IPS-NIHi7 (cell line): ENCODE data around the gene TMEM108.
"Not testable (repeated sequence)": the region's sequence is repeated elsewhere in the genome, so short reads cannot be mapped to it uniquely, and the experiment has no call there.

ENCODE experiments used
- DNase-seq: peaks from one replicate; pipeline ENCODE4 v3.0.0; 2012; ENCODE audit warnings: mixed read lengths; ENCODE audit errors: extremely low spot score

TMEM108 gene

DNA sequence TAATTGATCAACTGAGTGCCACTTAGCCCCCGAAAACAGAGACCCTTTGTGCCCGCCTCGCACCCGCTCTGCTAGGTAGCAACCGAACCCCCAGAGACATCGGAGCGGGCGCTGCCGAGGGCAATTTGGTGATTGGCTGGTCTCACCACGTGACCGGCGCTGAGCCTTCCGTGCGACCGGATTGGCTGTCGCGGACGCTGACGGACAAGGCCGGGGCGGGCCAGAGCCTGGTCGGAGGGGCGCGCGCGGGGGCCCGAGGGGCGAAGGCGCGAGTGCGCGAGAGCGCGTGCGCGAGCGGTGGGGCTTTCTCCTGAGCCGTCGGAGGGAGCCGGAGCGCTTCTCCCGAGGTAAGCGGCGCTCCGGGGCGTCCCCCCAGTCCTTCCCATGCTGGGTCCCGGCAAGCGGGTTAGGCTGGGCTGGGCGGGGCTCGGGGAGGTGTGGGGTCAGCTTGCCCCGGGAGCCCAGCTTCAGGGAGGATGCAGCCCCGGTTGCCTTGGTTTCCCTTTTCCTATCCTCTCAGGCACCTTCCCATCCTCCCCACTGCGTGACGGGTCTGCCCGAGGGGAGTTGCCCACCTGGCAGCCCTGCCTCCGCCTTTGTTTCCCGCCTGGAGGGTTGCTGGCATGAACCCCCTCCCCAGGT lies at the start of gene TMEM108:
TSS of gene TMEM108 (plus strand) at position 303 of the 642 bp plus-strand sequence.
- DNase-seq = peak; percentile 97

DNA sequence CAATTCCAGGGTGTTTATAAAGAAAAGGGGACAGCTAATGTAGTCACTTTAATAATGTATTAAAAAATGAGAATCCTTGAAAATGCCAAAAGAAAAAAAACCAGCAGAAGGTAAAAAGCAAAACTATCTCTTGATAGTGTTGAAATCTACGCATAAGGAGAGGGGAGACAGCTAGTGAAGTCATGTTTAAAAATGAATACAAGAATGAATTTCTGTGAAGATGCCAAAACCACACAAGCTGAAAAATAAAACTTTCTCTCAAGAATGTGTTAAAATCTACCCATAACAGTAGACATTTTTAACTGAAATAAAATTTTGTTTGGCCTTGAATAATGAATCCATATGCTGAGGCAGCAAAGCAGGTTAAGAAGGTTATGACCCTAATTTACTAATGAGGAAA lies 42.2 kb upstream of the TMEM108 start:
- DNase-seq = no peak

DNA sequence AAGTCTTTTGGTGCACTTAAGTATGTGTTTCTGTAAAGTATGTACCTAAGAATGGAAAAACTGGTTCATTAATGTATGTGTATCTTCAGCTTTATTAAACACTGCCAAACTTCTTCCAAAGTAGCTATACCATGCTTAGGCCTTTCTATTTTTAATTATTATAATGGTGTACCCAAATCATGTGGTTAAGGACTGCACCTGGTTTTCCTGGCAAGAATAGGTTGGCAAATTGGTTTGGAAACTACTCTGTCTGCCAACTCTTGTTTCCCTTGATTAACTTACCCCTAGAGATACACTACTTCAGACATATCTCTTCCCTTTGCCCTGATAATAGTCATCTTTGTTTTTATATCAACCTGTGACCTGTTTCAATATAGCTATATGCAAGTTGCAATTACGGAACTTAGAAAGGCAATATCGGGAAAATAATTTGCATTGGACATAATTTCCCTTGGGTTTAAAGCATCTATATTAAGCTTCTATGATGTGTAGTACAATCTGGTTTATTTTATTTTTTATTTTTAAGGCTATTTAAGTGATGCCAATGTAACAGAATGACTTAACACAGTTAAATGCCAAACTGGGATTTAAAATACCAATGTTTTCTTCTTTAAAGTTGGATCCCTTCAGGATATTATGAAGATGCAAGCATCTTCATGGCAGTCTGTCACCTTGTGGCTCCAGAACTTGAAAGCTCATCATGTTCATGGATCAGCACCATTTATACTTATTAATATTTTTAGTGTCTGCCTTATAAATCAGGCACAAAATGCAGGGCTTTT lies 40.6 kb upstream of the TMEM108 start:
- DNase-seq = no peak

DNA sequence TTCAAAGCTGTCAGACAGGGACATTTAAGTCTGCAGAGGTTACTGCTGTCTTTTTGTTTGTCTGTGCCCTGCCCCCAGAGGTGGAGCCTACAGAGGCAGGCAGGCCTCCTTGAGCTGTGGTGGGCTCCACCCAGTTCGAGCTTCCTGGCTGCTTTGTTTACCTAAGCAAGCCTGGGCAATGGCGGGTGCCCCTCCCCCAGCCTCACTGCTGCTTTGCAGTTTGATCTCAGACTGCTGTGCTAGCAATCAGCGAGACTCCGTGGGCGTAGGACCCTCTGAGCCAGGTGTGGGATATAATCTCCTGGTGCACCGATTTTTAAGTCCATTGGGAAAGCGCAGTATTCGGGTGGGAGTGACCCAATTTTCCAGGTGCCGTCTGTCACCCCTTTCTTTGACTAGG lies 33.2 kb upstream of the TMEM108 start:
- not testable (repeated sequence) for DNase-seq

DNA sequence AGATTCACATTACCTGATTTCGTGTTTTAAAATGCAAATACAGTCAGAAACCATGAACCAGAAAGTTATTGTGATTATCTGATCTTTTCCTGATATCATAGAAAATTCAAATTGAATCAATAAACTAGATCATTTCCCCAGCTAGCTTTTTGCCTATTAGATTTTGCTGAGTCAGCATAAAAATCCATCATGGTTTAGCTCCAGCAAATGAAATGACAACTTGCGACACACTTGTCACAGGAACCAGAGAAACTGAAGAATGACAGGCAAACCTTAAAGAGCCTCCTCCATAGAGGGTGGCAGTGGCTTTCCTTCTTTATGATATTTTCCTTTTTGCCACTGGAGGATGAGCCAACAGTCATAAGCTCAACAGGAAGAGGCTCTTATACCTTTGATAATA lies 30.6 kb upstream of the TMEM108 start:
- no peak for DNase-seq

DNA sequence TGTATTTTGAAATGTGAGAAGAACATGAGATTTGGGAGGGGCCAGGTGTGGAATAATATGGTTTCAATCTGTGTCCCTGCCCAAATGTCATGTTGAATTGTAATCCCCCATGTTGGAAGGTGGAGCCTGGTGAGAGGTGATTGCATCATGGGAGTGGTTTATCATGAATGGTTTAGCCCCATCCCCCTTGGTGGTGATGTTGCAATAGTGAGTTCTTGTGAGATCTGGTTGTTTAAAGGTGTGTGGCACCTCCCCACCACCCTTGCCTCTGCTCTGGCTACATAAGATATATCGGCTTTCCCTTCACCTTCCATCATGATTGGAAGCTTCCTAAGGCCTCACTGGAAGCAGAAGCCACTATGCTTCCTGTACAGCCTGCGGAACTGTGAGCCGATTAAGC lies 23.9 kb upstream of the TMEM108 start:
- no peak for DNase-seq

DNA sequence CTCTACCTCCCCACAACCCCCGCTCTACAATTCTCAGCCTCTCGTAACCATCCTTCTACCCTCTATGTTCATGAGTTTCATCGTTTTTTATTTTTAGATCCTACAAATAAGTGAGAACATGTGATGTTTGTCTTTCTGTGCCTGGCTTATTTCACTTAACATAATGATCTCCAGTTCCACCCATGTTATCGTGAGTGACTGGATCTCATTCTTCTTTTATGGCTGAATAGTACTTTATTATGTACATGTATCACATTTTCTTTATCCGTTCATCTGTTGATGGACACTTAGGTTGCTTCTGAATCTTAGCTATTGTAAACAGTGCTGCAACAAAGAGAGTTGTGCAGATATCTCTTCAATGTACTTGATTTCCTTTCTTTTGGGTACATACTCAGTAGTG lies 22.6 kb upstream of the TMEM108 start:
- not testable (repeated sequence) for DNase-seq

DNA sequence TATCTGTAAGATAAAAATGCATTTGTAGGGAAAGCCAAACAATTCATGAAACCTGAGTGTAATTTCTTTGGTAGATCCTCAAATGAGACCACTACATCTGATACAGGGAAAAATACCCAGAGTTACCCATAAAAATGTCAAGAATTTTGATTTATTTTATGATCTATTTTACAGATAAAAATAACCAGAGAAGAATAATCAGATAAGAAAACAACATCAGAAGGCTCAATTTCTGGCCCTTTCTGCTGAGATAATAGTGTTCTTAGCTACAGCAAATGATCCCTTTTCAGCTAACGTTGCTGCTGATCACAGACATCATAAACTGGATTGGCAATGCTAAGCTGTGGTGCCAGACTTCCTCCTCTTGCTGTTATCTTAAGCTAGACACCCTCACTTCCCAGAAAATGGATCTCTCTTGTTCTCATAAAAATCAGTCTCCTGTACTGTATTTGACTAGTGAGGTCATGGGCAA lies 21.3 kb upstream of the TMEM108 start:
- no peak for DNase-seq

DNA sequence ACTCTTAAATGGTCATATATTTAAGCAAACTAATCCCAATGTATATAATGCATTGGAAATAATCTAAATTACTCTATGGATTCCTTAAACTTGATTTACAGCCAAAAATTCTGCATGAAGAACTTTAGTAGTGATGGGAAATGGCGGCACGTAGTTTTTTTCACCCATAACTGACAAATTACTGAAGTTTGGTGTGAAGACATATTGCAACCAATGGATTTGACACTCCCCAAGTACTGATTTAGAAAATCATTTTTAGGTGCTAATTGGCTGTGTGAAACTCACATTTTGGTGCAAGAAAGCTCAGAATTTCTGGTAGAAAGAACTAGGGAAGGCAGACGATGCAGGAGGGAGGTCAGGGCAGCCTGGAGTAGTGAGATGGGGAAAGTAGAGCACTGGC lies 19.3 kb upstream of the TMEM108 start:
- DNase-seq = no peak

DNA sequence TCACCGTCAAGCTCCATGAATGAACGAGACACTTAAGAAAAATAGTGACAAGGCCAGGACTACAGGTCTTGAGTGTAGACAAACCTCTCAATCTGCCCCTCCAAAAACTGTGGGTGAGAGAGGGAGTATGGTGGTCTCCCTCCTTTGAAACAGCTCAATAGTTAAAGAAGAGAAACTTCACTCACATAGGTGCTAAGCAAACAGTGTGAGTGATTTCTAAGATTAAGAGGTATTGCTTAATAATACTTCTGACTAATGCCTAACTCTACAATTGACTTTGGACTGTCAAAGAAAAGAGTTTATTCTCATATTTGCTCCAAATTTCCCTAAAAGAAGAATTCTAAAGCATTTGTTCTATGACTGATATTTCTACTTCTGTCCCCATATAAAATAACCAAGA lies 17.0 kb upstream of the TMEM108 start:
- no peak for DNase-seq

DNA sequence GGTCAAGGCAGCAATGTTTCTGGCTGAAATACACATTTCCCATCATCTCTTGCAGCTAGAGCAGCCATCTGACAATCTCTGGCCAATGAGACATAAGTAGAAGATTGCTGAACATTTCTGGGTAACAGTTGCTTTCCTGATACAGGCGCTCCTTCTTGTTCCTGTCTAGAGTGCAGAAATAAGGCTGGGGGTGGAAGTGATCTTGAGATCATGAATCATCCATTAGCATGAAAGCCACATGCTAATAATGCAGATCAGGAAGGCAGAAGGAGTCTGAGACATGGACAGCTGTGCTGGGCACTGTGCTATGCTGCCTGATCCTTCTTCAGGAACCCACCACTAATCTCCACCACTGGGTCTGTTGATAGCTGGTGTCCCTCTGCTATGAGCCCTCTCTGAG lies 14.8 kb upstream of the TMEM108 start:
- DNase-seq = no peak

DNA sequence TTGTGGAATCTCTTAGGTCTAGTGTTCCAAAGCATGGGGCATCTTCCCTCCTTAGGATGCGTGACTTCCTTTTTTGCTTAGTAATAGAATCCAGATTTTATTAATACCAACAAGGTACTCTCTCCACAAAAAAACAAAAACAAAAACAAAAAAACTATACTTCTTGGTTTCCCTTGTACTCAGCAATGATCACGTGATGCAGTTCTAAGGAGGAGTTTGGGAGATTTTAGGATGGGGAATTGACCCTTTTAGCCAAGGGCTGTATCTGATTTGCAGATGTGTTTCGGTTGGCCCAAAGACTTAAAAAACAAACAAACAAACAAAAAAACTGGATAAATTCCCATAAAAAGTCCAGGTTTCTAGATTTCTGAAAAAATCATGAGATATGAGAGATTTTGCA lies 12.6 kb upstream of the TMEM108 start:
- no peak for DNase-seq

DNA sequence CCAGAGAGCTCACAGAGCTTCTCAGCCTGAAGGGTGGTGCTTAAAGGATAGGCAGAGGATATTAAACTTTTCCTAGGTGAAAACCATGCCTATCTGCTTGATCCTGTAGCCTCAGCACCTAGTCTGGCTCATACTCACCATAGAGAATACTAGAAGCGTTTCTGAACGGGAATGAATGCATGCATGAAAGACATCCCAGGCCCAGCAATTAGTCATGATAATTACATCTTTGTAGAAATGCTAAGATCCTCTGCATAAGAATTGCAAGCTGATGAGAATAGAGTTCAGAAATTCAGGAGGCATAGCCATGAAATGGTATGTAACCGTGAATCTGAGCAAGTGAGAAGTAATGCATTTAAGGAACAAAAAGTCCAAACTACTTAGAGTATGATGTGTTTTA lies 5.9 kb upstream of the TMEM108 start:
- DNase-seq = no peak

DNA sequence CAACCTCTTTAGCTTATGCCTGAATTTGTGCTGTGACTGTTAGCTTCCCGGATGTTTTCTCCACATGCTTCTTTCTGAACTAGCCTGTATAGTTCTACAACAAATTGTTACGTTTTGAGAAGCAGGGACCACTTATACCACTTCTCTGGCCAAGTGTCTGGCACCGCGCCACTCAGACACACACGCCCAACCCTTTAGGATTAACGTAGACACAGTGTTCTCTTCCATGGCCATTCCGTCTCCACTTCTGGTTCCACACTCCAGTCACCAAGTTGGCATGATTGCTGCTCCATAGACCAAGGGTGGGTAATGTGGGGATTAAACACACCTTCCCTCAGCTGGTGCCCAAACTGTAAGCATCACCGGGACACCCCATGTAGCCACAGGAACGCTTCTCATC lies 755 bp upstream of the TMEM108 start:
- no peak for DNase-seq

DNA sequence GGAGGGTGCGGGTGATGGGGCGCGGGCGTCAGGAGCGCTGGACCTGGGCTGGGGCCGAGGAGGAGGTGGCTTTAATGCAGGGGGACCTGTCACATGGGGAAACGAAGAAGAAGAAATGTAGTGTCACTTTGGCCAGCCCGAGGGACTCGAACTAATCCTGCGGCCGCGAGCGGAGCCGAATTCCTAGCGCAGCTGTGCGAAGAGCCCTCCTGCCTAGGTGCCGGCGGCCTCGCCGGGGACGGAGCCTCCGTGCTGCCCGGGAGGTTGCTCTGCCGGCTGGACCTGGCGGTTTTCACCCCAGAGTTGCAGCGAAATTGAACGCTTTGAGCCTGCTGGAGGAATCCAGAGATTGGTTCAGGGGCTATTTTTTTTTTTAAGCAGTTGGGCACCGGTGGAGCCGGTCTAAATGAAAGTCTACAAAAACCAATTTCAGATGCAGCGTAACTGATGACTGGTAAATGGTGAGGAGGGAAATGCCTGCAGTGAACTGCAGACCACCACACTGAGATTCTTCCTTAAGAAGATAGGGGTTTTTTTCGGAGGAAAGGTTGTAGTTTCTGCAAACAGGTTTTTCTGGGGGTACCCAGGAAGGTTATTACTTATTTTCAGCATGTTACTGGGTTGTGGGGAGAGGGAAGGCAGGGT lies 662 bp downstream of the TMEM108 start:
- DNase-seq = peak; percentile 61

DNA sequence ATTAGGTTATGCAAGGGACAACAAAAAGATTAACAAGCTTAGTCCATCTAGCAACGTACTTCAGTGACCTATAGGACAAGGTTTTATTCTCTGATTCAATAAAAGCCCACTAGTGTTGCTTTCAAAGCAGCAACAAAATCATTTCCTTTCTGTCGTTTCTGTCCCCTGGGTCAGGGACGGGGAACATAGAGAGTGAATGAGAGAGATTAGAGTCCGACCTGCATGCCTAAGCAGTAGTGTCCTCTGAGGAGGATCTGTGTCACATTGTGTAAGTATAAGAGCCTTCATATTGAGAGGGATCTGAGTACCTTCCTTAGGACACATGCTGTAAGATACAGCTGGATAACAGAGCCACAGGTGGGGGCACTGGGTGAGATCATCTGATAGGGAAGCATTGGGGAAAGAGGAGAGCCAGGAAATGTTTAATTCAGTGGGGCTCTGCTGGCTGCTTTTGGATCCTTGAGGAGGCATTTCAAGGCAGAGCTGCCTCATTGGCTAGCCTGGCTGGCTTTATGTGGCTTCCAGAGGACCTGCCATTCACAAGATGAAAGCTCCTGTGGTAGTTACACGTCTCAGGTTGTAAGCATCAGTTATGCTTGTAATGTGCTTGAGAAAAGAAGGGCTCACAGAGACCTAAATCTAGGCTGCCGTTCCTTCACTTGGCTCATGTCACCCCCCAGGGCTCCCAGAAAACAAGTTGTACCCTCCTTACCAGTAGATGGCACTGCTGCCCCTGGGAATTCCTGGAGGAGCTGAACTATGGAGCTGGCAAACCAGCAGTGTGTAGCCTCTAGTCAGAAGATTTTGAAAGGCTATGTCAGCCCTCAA lies 2.7 kb downstream of the TMEM108 start:
- DNase-seq = peak; percentile 89

DNA sequence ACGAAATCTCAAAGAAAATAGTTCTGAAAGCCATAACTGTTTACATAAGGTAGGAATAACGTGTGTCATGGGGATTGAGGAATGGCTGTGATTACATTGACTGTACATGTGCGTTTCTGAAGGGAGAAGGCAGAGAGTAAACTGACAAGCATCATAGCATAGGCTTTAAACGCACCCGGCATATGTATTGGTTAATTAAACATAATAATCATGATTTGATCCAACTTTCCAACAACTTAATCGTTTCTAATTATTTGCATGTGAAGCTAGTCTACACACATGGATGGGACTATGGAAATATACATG lies 3.3 kb downstream of the TMEM108 start:
- DNase-seq = no peak

DNA sequence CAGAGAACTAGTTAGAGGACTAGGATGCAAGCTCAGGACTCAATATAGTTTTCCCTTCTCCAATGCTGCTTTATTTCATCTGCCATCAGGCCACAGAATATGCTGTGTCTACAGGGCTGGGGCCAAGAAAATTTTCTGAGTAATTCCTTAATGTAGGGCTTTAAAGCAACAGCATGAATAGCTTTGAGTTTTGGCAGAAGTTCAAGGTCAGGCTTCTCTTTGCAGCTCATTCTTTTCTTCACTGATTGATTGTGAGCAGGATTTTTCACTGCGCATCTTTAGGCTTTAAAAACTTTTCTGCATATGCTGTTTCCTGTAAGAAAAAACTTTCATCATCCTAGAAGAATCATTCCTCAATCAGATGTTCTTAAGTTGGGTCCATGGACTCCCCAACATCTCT lies 4.6 kb downstream of the TMEM108 start:
- DNase-seq = no peak

DNA sequence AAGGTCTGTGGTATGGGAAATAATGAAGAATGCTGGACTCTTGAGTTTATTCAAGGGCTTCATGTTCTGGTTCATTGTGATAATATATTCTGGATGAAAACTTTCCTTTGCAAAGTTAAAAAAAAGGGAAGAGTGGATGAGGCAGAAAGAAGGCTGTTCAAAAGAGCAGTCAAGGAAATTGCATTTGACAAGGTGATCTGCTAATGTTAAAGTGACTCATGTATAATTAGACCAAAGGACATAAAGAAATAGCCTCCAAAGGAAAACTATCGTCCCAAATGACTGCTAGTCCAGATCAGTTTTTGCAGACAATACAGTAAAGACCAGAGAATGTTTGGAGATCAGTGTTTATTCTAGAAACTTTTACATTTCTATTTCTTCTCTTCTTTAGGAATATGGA lies 9.8 kb downstream of the TMEM108 start:
- DNase-seq = no peak

DNA sequence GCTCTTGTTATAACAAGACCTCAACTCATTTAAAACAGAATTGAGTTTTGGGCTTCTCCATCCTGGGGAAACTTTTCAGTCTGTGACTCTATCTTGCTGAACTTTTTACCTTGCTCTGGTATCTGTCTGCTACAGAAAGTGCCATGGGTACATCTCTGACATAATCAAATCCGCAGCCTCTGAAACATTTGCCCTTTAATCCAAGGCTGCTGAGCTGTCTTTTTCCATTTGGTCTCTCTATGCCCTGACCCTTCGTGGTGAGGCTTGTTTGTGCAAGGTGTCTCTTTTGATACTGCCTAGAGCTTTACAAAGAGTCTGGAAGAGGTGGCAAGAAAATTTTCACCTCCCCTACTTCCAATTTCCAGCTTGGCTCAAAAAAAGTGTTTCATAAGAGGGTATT lies 11.3 kb downstream of the TMEM108 start:
- no peak for DNase-seq

DNA sequence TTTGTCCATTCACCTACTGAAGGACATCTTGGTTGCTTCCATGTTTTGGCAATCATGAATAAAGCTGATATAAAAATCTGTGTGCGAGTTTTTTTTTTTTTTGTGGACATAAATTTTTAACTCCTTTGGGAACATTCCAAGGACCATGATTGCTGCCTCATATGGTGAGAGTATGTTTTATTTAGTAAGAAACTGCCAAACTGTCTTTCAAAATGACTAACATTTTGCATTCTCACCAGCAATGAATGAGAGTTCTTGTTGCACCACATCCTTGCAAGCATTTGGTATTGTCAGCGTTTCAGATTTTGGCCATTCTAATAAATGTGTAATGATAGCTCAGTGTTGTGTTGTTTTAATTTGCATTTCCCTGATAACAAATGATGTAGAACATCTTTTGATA lies 12.7 kb downstream of the TMEM108 start:
- no peak for DNase-seq

DNA sequence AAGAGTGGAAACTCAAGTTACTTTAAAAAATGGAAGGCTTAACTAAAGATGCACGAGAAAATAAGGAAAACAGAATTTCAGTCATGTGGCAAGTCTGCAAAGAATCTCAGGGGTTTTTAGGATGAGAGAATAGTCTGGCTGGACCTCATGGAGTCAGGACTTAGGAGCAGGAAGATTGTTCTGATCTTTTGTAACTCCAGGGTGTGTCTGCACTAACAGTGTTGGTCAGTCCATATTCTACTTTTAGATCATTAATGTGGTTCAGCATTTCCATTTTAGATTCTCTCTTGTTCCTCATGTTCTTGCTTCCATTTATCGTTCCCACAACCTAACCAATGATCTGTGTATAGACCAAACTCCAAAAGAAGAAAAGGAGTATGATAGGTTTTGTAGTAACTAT lies 15.3 kb downstream of the TMEM108 start:
- DNase-seq = no peak
